WTC11 (cell line): ENCODE measurements around the gene CFAP68. TPM values are rescaled to one million over a fixed set of nuclear protein-coding genes. Genes with fewer than 3 reads are reported as not detected.
"Not testable (repeated sequence)": the region's sequence is repeated elsewhere in the genome, so short reads cannot be mapped to it uniquely, and the experiment has no call there.

Experiments
- ATAC-seq: fragments of 200-7000 bp; cut with Tn5 transposase; 2 replicates; pipeline ENCODE4 v1.10.0; 2021; ENCODE audit warnings: mild to moderate bottlenecking, moderate library complexity
- CTCF ChIA-PET: fragments of 300-600 bp; sonication (Branson Sonifier 250); formaldehyde crosslinking; loops from one replicate; lab custom pipeline; 2021; ENCODE audit warnings: antibody characterized with exemption; lab: Charles Lee
- POLR2A ChIA-PET: fragments of 350-600 bp; sonication (Branson Sonifier 250); formaldehyde crosslinking; loops from one replicate; lab custom pipeline; 2021; ENCODE audit warnings: antibody characterized with exemption; lab: Charles Lee
- DNase-seq: peaks from one replicate; pipeline ENCODE4 v3.0.0; 2021; ENCODE audit warnings: low spot score
- H3K27ac Mint-ChIP-seq: 2 replicates; pipeline ENCODE4 v1.8.0; 2021; ENCODE audit warnings: mixed read lengths
- H3K27me3 Mint-ChIP-seq: 2 replicates; pipeline ENCODE4 v1.8.0; 2021; ENCODE audit warnings: low read depth, mild to moderate bottlenecking, moderate library complexity, mixed read lengths
- H3K36me3 Mint-ChIP-seq: 2 replicates; pipeline ENCODE4 v1.8.0; 2021; ENCODE audit warnings: mixed read lengths
- H3K4me1 Mint-ChIP-seq: 2 replicates; pipeline ENCODE4 v1.8.0; 2022; ENCODE audit warnings: mixed read lengths
- H3K4me3 Mint-ChIP-seq: 2 replicates; pipeline ENCODE4 v1.8.0; 2021; ENCODE audit warnings: mild to moderate bottlenecking, moderate library complexity, mixed read lengths
- H3K9me3 Mint-ChIP-seq: 2 replicates; pipeline ENCODE4 v1.8.0; 2021; ENCODE audit warnings: mixed read lengths
- CBFB ChIP-seq: sonication (generic); formaldehyde crosslinking; IDR thresholded peaks from 2 replicates; pipeline ENCODE4 v1.8.1; 2022; ENCODE audit warnings: mild to moderate bottlenecking, low read depth, missing genetic modification reagents
- KAT7 ChIP-seq: sonication (generic); formaldehyde crosslinking; IDR thresholded peaks from 2 replicates; pipeline ENCODE4 v1.8.1; 2023; ENCODE audit warnings: missing genetic modification reagents, mild to moderate bottlenecking, borderline replicate concordance
- NR2C2 ChIP-seq: sonication (generic); formaldehyde crosslinking; IDR thresholded peaks from 2 replicates; pipeline ENCODE4 v1.8.0; 2022; ENCODE audit warnings: mild to moderate bottlenecking, missing genetic modification reagents
- RELA ChIP-seq: sonication (generic); formaldehyde crosslinking; IDR thresholded peaks from 2 replicates; pipeline ENCODE4 v1.8.1; 2022; ENCODE audit warnings: missing genetic modification reagents, mild to moderate bottlenecking, borderline replicate concordance
- SOX15 ChIP-seq: fragments of 250-450 bp; sonication (Bioruptor Pico); IDR thresholded peaks from 2 replicates; pipeline ENCODE4 v1.9.0; 2021; ENCODE audit warnings: mild to moderate bottlenecking
- TEAD4 ChIP-seq: sonication (generic); formaldehyde crosslinking; IDR thresholded peaks from 2 replicates; pipeline ENCODE4 v1.8.0; 2022; ENCODE audit warnings: mild to moderate bottlenecking, missing genetic modification reagents
- TP53 ChIP-seq: sonication (generic); formaldehyde crosslinking; IDR thresholded peaks from 2 replicates; pipeline ENCODE4 v1.8.1; 2023; ENCODE audit warnings: mild to moderate bottlenecking, missing genetic modification reagents
- ZBTB21 ChIP-seq: sonication (generic); formaldehyde crosslinking; IDR thresholded peaks from 2 replicates; pipeline ENCODE4 v1.8.1; 2023; ENCODE audit warnings: mild to moderate bottlenecking, missing genetic modification reagents, borderline replicate concordance
- ZNF671 ChIP-seq: fragments of 250-450 bp; sonication (Bioruptor Pico); IDR thresholded peaks from 2 replicates; pipeline ENCODE4 v1.8.0; 2021; ENCODE audit warnings: mild to moderate bottlenecking
- total RNA-seq: library from RNA; stranded (reverse); gene quantifications from 3 replicates; pipeline ENCODE4 v1.2.3, GENCODE V29; 2021
- TF ChIP-seq, protein P1 (sequence below): sonication (generic); formaldehyde crosslinking; IDR thresholded peaks from 2 replicates; pipeline ENCODE4 v1.8.1; 2022; ENCODE audit warnings: low read depth, missing genetic modification reagents, borderline replicate concordance
- TF ChIP-seq, protein P2 (sequence below): sonication (generic); formaldehyde crosslinking; IDR thresholded peaks from 2 replicates; pipeline ENCODE4 v1.8.0; 2022; ENCODE audit warnings: missing genetic modification reagents
- TF ChIP-seq, protein P3 (sequence below): sonication (generic); formaldehyde crosslinking; IDR thresholded peaks from 2 replicates; pipeline ENCODE4 v1.8.1; 2023; ENCODE audit warnings: mild to moderate bottlenecking, missing genetic modification reagents
- TF ChIP-seq, protein P4 (sequence below): fragments of 250-450 bp; sonication (Bioruptor Pico); IDR thresholded peaks from 2 replicates; pipeline ENCODE4 v1.8.0; 2021; ENCODE audit warnings: mild to moderate bottlenecking
- TF ChIP-seq, protein P5 (sequence below): sonication (generic); formaldehyde crosslinking; IDR thresholded peaks from 2 replicates; pipeline ENCODE4 v1.8.0; 2023; ENCODE audit warnings: missing genetic modification reagents
- TF ChIP-seq, protein P6 (sequence below): sonication (generic); formaldehyde crosslinking; IDR thresholded peaks from 2 replicates; pipeline ENCODE4 v1.8.1; 2022; ENCODE audit warnings: low read depth, mild to moderate bottlenecking, moderate library complexity, missing genetic modification reagents, borderline replicate concordance
- TF ChIP-seq, protein P7 (sequence below): sonication (generic); formaldehyde crosslinking; IDR thresholded peaks from 2 replicates; pipeline ENCODE4 v1.8.1; 2022; ENCODE audit warnings: missing genetic modification reagents, borderline replicate concordance
- TF ChIP-seq, protein P8 (sequence below): sonication (generic); formaldehyde crosslinking; IDR thresholded peaks from 2 replicates; pipeline ENCODE4 v1.8.1; 2023; ENCODE audit warnings: mild to moderate bottlenecking, missing genetic modification reagents, moderate library complexity

Gene CFAP68
- total RNA-seq, 1 experiment from 2014 or later = 18.7 TPM

DNA sequence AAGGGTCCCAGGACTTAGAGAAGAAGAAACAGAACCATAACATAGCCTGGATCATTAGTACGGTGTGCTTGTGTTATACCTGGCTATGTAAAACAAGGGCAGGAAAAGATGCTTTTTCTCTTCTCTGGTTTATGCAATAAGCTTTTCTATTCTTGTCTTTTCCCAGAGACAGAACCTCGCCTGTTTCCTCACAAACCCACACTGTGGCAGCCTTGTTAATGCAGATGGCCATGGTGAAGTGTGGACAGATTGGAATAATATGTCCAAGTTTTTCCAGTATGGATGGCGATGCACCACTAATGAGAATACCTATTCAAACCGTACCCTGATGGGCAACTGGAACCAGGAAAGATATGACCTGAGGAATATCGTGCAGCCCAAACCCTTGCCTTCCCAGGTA lies 2.9 kb downstream of the CFAP68 start:
- Mint-ChIP-seq H3K4me3 (no peak overlapping the region), H3K9me3 (no peaks in the 10 kb centered on the region), H3K27me3 (peaks cover 2% of the 10 kb centered on the region; the same call in 1 of the 2 replicates), H3K27ac (no peak overlapping the region), H3K4me1 (peaks cover 6% of the 10 kb centered on the region), H3K36me3 (no peaks in the 10 kb centered on the region)
- CTCF ChIA-PET = interaction anchor here (2.7 kb wide), 1 partner anchor 11 kb away, joined by 8 read pairs; the partner anchor contains the start of gene ALG9
- no peak for DNase-seq
- ATAC-seq = no peak
- POLR2A ChIA-PET = no interaction called here
- TF ChIP-seq, protein P1, sequence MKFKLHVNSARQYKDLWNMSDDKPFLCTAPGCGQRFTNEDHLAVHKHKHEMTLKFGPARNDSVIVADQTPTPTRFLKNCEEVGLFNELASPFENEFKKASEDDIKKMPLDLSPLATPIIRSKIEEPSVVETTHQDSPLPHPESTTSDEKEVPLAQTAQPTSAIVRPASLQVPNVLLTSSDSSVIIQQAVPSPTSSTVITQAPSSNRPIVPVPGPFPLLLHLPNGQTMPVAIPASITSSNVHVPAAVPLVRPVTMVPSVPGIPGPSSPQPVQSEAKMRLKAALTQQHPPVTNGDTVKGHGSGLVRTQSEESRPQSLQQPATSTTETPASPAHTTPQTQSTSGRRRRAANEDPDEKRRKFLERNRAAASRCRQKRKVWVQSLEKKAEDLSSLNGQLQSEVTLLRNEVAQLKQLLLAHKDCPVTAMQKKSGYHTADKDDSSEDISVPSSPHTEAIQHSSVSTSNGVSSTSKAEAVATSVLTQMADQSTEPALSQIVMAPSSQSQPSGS (CRISPR knock-in tag) = no peak
- TF ChIP-seq SOX15 (CRISPR knock-in tag) = no peak
- TF ChIP-seq KAT7 (CRISPR knock-in tag) = no peak
- TF ChIP-seq, protein P2, sequence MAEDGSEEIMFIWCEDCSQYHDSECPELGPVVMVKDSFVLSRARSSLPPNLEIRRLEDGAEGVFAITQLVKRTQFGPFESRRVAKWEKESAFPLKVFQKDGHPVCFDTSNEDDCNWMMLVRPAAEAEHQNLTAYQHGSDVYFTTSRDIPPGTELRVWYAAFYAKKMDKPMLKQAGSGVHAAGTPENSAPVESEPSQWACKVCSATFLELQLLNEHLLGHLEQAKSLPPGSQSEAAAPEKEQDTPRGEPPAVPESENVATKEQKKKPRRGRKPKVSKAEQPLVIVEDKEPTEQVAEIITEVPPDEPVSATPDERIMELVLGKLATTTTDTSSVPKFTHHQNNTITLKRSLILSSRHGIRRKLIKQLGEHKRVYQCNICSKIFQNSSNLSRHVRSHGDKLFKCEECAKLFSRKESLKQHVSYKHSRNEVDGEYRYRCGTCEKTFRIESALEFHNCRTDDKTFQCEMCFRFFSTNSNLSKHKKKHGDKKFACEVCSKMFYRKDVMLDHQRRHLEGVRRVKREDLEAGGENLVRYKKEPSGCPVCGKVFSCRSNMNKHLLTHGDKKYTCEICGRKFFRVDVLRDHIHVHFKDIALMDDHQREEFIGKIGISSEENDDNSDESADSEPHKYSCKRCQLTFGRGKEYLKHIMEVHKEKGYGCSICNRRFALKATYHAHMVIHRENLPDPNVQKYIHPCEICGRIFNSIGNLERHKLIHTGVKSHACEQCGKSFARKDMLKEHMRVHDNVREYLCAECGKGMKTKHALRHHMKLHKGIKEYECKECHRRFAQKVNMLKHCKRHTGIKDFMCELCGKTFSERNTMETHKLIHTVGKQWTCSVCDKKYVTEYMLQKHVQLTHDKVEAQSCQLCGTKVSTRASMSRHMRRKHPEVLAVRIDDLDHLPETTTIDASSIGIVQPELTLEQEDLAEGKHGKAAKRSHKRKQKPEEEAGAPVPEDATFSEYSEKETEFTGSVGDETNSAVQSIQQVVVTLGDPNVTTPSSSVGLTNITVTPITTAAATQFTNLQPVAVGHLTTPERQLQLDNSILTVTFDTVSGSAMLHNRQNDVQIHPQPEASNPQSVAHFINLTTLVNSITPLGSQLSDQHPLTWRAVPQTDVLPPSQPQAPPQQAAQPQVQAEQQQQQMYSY (CRISPR knock-in tag) = no peak
- TF ChIP-seq, protein P3, sequence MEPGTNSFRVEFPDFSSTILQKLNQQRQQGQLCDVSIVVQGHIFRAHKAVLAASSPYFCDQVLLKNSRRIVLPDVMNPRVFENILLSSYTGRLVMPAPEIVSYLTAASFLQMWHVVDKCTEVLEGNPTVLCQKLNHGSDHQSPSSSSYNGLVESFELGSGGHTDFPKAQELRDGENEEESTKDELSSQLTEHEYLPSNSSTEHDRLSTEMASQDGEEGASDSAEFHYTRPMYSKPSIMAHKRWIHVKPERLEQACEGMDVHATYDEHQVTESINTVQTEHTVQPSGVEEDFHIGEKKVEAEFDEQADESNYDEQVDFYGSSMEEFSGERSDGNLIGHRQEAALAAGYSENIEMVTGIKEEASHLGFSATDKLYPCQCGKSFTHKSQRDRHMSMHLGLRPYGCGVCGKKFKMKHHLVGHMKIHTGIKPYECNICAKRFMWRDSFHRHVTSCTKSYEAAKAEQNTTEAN (CRISPR knock-in tag) = no peak
- no peak for TF ChIP-seq TP53 (CRISPR knock-in tag)
- TF ChIP-seq, protein P4, sequence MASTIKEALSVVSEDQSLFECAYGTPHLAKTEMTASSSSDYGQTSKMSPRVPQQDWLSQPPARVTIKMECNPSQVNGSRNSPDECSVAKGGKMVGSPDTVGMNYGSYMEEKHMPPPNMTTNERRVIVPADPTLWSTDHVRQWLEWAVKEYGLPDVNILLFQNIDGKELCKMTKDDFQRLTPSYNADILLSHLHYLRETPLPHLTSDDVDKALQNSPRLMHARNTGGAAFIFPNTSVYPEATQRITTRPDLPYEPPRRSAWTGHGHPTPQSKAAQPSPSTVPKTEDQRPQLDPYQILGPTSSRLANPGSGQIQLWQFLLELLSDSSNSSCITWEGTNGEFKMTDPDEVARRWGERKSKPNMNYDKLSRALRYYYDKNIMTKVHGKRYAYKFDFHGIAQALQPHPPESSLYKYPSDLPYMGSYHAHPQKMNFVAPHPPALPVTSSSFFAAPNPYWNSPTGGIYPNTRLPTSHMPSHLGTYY (CRISPR knock-in tag) = no peak
- TF ChIP-seq ZNF671 = no peak
- TF ChIP-seq, protein P5, sequence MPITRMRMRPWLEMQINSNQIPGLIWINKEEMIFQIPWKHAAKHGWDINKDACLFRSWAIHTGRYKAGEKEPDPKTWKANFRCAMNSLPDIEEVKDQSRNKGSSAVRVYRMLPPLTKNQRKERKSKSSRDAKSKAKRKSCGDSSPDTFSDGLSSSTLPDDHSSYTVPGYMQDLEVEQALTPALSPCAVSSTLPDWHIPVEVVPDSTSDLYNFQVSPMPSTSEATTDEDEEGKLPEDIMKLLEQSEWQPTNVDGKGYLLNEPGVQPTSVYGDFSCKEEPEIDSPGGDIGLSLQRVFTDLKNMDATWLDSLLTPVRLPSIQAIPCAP (CRISPR knock-in tag) = no peak

DNA sequence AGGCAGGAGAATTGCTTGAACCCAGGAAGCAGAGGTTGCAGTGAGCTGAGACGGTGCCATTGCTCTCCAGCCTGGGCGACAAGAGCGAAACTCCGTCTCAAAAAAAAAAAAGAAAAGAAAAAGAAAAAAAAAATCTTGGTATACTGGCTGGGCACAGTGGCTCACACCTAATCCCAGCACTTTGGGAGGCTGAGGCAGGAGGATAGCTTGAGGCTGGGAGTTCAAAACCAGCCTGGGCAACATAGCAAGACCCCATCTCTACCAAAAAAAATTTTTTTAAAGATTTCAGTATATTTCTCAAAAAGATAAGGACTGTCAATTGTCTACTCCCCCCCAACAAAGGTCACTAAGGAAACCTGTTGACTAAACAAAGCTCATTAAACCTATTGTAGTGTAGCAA lies 5.7 kb downstream of the CFAP68 start:
- not testable (repeated sequence) for ATAC-seq, H3K36me3 Mint-ChIP-seq, H3K4me1 Mint-ChIP-seq, H3K9me3 Mint-ChIP-seq, H3K27ac Mint-ChIP-seq, H3K27me3 Mint-ChIP-seq, H3K4me3 Mint-ChIP-seq, DNase-seq
- ChIA-PET CTCF (interaction anchor here (1.0 kb wide), 1 partner anchor 98 kb away, joined by 3 read pairs; no protein-coding TSS in a partner anchor), POLR2A (interaction anchor here (0.9 kb wide), 1 partner anchor 92 kb away, joined by 6 read pairs; no protein-coding TSS in a partner anchor)

DNA sequence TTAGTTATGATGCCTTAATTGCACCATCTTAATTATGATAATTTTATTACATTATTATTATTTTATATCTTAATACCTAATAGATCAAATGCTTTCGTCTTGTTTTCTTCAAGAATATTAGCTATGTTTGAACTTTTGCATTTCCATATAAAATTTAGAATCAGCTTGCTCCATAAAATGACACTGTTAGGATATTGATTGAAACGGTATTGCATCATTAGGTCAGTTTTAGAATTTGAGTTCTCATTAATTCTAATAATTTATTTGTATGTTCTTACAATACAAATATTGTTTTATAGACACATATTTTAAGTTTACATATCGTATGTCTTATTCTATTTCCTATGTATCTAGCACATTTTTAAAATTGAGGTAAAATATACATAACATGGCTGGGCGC lies 6.7 kb downstream of the CFAP68 start:
- Mint-ChIP-seq H3K27ac (no peak overlapping the region), H3K4me3 (no peak overlapping the region), H3K9me3 (no peaks in the 10 kb centered on the region), H3K36me3 (no peaks in the 10 kb centered on the region), H3K4me1 (no peaks in the 10 kb centered on the region), H3K27me3 (no peaks in the 10 kb centered on the region)
- ATAC-seq = no peak
- DNase-seq = no peak
- ChIA-PET POLR2A (interaction anchor here (0.9 kb wide), 1 partner anchor 91 kb away, joined by 6 read pairs; no protein-coding TSS in a partner anchor), CTCF (no interaction called here)
- TF ChIP-seq TP53 (CRISPR knock-in tag) (no peak), ZBTB21 (CRISPR knock-in tag) (no peak), TEAD4 (CRISPR knock-in tag) (no peak), CBFB (CRISPR knock-in tag) (no peak), RELA (no peak), NR2C2 (no peak), ZNF671 (no peak)
- TF ChIP-seq, protein P6, sequence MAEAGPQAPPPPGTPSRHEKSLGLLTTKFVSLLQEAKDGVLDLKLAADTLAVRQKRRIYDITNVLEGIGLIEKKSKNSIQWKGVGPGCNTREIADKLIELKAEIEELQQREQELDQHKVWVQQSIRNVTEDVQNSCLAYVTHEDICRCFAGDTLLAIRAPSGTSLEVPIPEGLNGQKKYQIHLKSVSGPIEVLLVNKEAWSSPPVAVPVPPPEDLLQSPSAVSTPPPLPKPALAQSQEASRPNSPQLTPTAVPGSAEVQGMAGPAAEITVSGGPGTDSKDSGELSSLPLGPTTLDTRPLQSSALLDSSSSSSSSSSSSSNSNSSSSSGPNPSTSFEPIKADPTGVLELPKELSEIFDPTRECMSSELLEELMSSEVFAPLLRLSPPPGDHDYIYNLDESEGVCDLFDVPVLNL = no peak
- TF ChIP-seq, protein P7, sequence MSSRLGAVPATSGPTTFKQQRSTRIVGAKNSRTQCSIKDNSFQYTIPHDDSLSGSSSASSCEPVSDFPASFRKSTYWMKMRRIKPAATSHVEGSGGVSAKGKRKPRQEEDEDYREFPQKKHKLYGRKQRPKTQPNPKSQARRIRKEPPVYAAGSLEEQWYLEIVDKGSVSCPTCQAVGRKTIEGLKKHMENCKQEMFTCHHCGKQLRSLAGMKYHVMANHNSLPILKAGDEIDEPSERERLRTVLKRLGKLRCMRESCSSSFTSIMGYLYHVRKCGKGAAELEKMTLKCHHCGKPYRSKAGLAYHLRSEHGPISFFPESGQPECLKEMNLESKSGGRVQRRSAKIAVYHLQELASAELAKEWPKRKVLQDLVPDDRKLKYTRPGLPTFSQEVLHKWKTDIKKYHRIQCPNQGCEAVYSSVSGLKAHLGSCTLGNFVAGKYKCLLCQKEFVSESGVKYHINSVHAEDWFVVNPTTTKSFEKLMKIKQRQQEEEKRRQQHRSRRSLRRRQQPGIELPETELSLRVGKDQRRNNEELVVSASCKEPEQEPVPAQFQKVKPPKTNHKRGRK (CRISPR knock-in tag) = no peak
- TF ChIP-seq, protein P8, sequence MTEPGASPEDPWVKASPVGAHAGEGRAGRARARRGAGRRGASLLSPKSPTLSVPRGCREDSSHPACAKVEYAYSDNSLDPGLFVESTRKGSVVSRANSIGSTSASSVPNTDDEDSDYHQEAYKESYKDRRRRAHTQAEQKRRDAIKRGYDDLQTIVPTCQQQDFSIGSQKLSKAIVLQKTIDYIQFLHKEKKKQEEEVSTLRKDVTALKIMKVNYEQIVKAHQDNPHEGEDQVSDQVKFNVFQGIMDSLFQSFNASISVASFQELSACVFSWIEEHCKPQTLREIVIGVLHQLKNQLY (CRISPR knock-in tag) = no peak
